HepG2 (cell line): ENCODE data around the gene ZFAND3. TPM values are rescaled to one million over a fixed set of nuclear protein-coding genes. Genes with fewer than 3 reads are reported as not detected.

Source experiments
- ATAC-seq: fragments of 200-7000 bp; cut with Tn5 transposase; 3 replicates; pipeline ENCODE4 v1.9.1; 2020; ENCODE audit warnings: mild to moderate bottlenecking, moderate library complexity
- BruUV-seq: library from RNA; stranded (reverse); fragments of 400-500 nt; replicated peaks from 2 replicates; lab custom pipeline; 2021; lab: Mats Ljungman, UMichigan
- CTCF ChIA-PET: fragments of 300-600 bp; formaldehyde crosslinking; extraction: SDS; loops from one replicate; lab custom pipeline; 2021; ENCODE audit warnings: low total read pairs, inconsistent platforms, low intra/inter-chr PET ratio; lab: Yijun Ruan, JAX
- POLR2A ChIA-PET: fragments of 350-600 bp; sonication (Branson Sonifier 250); formaldehyde crosslinking; loops from one replicate; lab custom pipeline; 2020; ENCODE audit warnings: antibody characterized with exemption, inconsistent platforms; lab: Yijun Ruan, JAX
- DNase-seq: peaks from one replicate; pipeline ENCODE4 v3.0.0-alpha.2; 2015; ENCODE audit warnings: low spot score
- FAIRE-seq: peaks from 3 replicates; lab custom pipeline; 2011; peaks lifted over from hg19 to GRCh38; lab: Jason Lieb, UNC
- H2AFZ ChIP-seq: one replicate; pipeline ENCODE4 v1.6.1; 2011; ENCODE audit warnings: low read length, inconsistent platforms
- H3K27ac ChIP-seq: fragments of 300-600 bp; 3 replicates; pipeline ENCODE4 v1.8.0; 2011; ENCODE audit warnings: mixed run types, mild to moderate bottlenecking, mixed read lengths, low read length, inconsistent platforms; ENCODE audit not compliant: insufficient read depth; ENCODE audit errors: extremely low read length
- H3K27me3 ChIP-seq, 2 experiments: fragments of 200-600 bp in 1 of 2; 2 replicates in 1 of 2; 3 replicates in 1 of 2; pipeline versions ENCODE4 v1.6.0 to v1.8.0; 2011; ENCODE audit warnings: low read length in 2 of 2, mild to moderate bottlenecking in 2 of 2, moderate library complexity in 2 of 2, inconsistent platforms in 1 of 2; ENCODE audit not compliant: insufficient read depth in 2 of 2, control insufficient read depth in 1 of 2
- H3K36me3 ChIP-seq, 2 experiments: fragments of 200-600 bp in 1 of 2; replicated peaks in 1 of 2; 2 replicates in 1 of 2; 3 replicates in 1 of 2; pipeline versions ENCODE4 v1.5.1 to v1.8.0; 2011; ENCODE audit warnings: low read length in 2 of 2, inconsistent platforms in 1 of 2; ENCODE audit not compliant: insufficient read depth in 2 of 2, control insufficient read depth in 1 of 2
- H3K4me1 ChIP-seq: 2 replicates; pipeline ENCODE4 v1.5.1; 2012; ENCODE audit warnings: low read length, inconsistent platforms; ENCODE audit not compliant: insufficient read depth
- H3K4me2 ChIP-seq: 2 replicates; pipeline ENCODE4 v1.6.0; 2011; ENCODE audit warnings: low read depth, low read length, inconsistent platforms
- H3K4me3 ChIP-seq, 3 experiments: fragments of 200-600 bp in 1 of 3; sonication (generic), shearing (Covaris generic) in 1 of 3; replicated peaks in 1 of 3; 2 replicates each; pipeline ENCODE4 v1.5.1; 2011 to 2016; ENCODE audit warnings: low read length in 3 of 3, inconsistent platforms in 2 of 3, low read depth in 2 of 3, mild to moderate bottlenecking in 2 of 3, control low read depth in 1 of 3, mixed read lengths in 1 of 3; ENCODE audit not compliant: insufficient read depth in 1 of 3
- H3K79me2 ChIP-seq: one replicate; pipeline ENCODE4 v1.6.1; 2011; ENCODE audit warnings: low read length, inconsistent platforms; ENCODE audit not compliant: insufficient read depth
- H3K9ac ChIP-seq: 2 replicates; pipeline ENCODE4 v1.6.0; 2011; ENCODE audit warnings: mild to moderate bottlenecking, low read depth, low read length, inconsistent platforms; ENCODE audit not compliant: insufficient read depth
- H3K9me3 ChIP-seq: 2 replicates; pipeline ENCODE4 v1.5.1; 2012; ENCODE audit warnings: mild to moderate bottlenecking, low read length
- H4K20me1 ChIP-seq: 2 replicates; pipeline ENCODE4 v1.6.0; 2011; ENCODE audit warnings: inconsistent platforms, mild to moderate bottlenecking, low read length, moderate library complexity; ENCODE audit not compliant: insufficient read depth
- CREB1 ChIP-seq, 2 experiments: fragments of 450-650 bp in 1 of 2; IDR thresholded peaks; 2 replicates each; pipeline ENCODE4 v1.6.1; 2016 to 2017; ENCODE audit warnings: control low read depth in 1 of 2, mild to moderate bottlenecking in 1 of 2, missing compliant biosample characterization in 1 of 2, missing genetic modification characterization in 1 of 2
- HNRNPUL1 ChIP-seq: fragments of 200-400 bp; formaldehyde crosslinking; IDR thresholded peaks from 2 replicates; pipeline ENCODE4 v1.6.1; 2017; ENCODE audit warnings: low read depth, mild to moderate bottlenecking, low read length, moderate library complexity
- KLF15 ChIP-seq: sonication (generic); formaldehyde crosslinking; IDR thresholded peaks from 2 replicates; pipeline ENCODE4 v1.8.1; 2023; ENCODE audit warnings: borderline replicate concordance, mild to moderate bottlenecking, inconsistent platforms, missing genetic modification reagents, mixed read lengths
- ZBTB40 ChIP-seq, 2 experiments: fragments of 450-650 bp in 1 of 2; sonication (generic) in 1 of 2; formaldehyde crosslinking in 1 of 2; IDR thresholded peaks; 2 replicates each; pipeline versions ENCODE4 v1.6.1 to v1.8.0; 2016 to 2022; ENCODE audit warnings: antibody characterized with exemption in 1 of 2, mild to moderate bottlenecking in 1 of 2, missing genetic modification reagents in 1 of 2
- ZNF143 ChIP-seq: sonication (generic); formaldehyde crosslinking; IDR thresholded peaks from 2 replicates; pipeline ENCODE4 v1.4.0; 2020; ENCODE audit warnings: missing genetic modification reagents
- ZNF567 ChIP-seq: sonication (generic); formaldehyde crosslinking; IDR thresholded peaks from 2 replicates; pipeline ENCODE4 v1.8.1; 2023; ENCODE audit warnings: mild to moderate bottlenecking, missing genetic modification reagents, borderline replicate concordance
- WGBS: methylation state at CpG from one replicate; pipeline ENCODE4 v1.1.6; 2017; ENCODE audit warnings: low lambda C conversion rate; 5-methylcytosine and 5-hydroxymethylcytosine counted together
- in situ Hi-C: cut with HindIII; loops from 2 replicates; pipeline ENCODE4 v1.10.0; 2017; ENCODE audit warnings: low pct_unique_long_range_greater_than_20kb; ENCODE audit not compliant: extremely low pct_ligation_motif_present
- intact Hi-C: fragments of 100-400 bp; cut with micrococcal nuclease; formaldehyde crosslinking; loops from one replicate; pipeline ENCODE4 v1.10.0; 2022; ENCODE audit not compliant: unreplicated experiment
- polyA plus RNA-seq, 8 experiments: library from polyadenylated mRNA; depleted of rRNA in 3 of 8; stranded (reverse) in 7 of 8; unstranded in 1 of 8; fragments of >200 nt; fragmentation: Illumina TruSeq in 4 of 8; extraction: Trizol in 4 of 8; gene quantifications; 2 replicates each; pipeline versions ENCODE4 v1.2.1 to v1.2.3, GENCODE V29; 2011 to 2016; ENCODE audit warnings: low read depth in 4 of 8, missing spikeins in 1 of 8, mixed read lengths in 1 of 8; ENCODE audit not compliant: insufficient read depth in 1 of 8
- total RNA-seq, 5 experiments: library from RNA; depleted of rRNA; stranded (reverse); fragments of >200 nt; fragmentation: Illumina TruSeq; extraction: Trizol; gene quantifications; 2 replicates each; pipeline ENCODE4 v1.2.3, GENCODE V29; 2016; ENCODE audit warnings: low read depth in 1 of 5

The ZFAND3 gene
- total and polyA plus RNA-seq, 2 of the 13 experiments (the other 11 are each of a cell fraction or from before 2014, with no cell fraction given), result 16.4 to 17.1 TPM

DNA sequence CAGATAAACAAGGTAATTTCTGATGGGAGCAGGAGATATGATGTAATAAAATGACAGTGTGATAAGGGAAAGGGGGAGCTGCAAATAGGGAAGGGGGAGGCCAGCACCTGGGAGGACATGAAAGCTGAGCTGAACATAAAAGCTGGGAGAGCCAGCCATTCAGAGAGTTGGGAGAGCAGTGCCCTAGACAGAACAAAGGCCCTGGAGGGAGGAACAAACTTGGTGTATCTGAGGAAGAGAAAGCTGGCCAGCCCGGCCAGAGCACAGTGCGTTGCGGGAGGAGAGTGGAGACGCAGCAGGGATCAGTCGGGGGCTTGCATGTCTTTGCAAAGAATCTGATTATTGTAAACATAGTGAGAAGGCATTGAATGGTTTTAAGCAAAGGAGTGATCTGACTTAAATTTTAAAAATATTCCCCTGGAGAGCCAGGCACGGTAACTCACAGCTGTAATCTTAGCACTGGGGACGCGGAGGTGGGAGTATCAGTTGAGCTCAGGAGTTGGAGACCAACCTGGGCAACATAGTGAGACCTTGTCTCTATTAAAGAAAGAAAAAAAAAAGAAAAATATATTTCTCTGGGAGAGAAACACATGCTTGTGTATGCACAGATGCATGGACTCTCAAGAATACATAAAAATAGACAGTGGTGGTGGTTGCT lies 318.2 kb downstream of the ZFAND3 start:
- intact Hi-C loops, result no loop called here
- TF ChIP-seq CREB1 (IDR thresholded peaks at IDR 0.05), result no peak
- no peak for TF ChIP-seq CREB1 (CRISPR knock-in tag; IDR thresholded peaks at IDR 0.05)
- no peak for TF ChIP-seq ZNF143 (CRISPR knock-in tag)
- TF ChIP-seq KLF15 (CRISPR knock-in tag), result no peak
- TF ChIP-seq ZBTB40 (IDR thresholded peaks at IDR 0.05), result no peak
- no peak for TF ChIP-seq ZBTB40 (CRISPR knock-in tag; IDR thresholded peaks at IDR 0.05)
- no peak for TF ChIP-seq HNRNPUL1
- TF ChIP-seq ZNF567 (CRISPR knock-in tag), result no peak
- POLR2A ChIA-PET, result no interaction called here

More for the DNA sequence above, 318.2 kb downstream of the ZFAND3 start:
- no peaks in the 10 kb centered on the region for H4K20me1 ChIP-seq
- no peaks in the 10 kb centered on the region for H3K79me2 ChIP-seq
- WGBS, result 96% methylated on average over 8 of the region's 8 CpGs
- peaks cover 3 to 20% of the 10 kb centered on the region in 2 experiments; a peak in 4 of 5 replicates for H3K36me3 ChIP-seq
- in situ Hi-C loops, result no loop called here
- H3K27me3 ChIP-seq, result no peaks in the 10 kb centered on the region
- no peak overlapping the region for H3K4me2 ChIP-seq
- no peak overlapping the region for H3K9ac ChIP-seq
- no peaks in the 10 kb centered on the region for H3K9me3 ChIP-seq
- H3K4me1 ChIP-seq, result peaks cover 21% of the 10 kb centered on the region
- H3K27ac ChIP-seq, result no peak overlapping the region
- DNase-seq, result no peak
- BruUV-seq, result no TSS peak
- ATAC-seq, result no peak
- CTCF ChIA-PET, result no interaction called here
- no peak overlapping the region for H2AFZ ChIP-seq
- FAIRE-seq, result no peak
- H3K4me3 ChIP-seq, result no peak overlapping the region
